Measurements from ENCODE around the gene KCTD14. TPM values are rescaled to one million over a fixed set of nuclear protein-coding genes. Genes with fewer than 3 reads are reported as not detected.

Gene KCTD14
- total and polyA plus RNA-seq, 2 of the 8 experiments (the other 6 are each of a cell fraction or from before 2014, with no cell fraction given) = 21.6 to 24.9 TPM

GRCh38 chr11:78066471-78066870 lies 43.4 kb upstream of the KCTD14 start:
- WGBS, 2 experiments (ENCODE audit: extremely low coverage in 1 of 2, insufficient coverage in 1 of 2, insufficient read length in 1 of 2, insufficient replicate concordance in 2 of 2, low coverage in 1 of 2, low lambda C conversion rate in 2 of 2, missing lambda C conversion rate in 1 of 2) = 100% methylated on average over 2 of the region's 2 CpGs; no CpG with 5 or more reads in 1 of the 2 experiments

More at GRCh38 chr11:78066471-78066870, 43.4 kb upstream of the KCTD14 start:
- no peak overlapping the region for H2BK12ac ChIP-seq (ENCODE audit: low read depth, low read length)
- no peaks in the 10 kb centered on the region for H3K9me3 ChIP-seq (ENCODE audit: insufficient read depth in 2 of 2, low read depth in 1 of 2, low read length in 1 of 2)
- H4K8ac ChIP-seq (ENCODE audit: extremely low read depth, insufficient read depth, low read length) = no peak overlapping the region
- H3K9ac ChIP-seq (replicated peaks in 1 of 4; ENCODE audit: extremely low read depth in 1 of 4, low read depth in 3 of 4, low read length in 3 of 4) = no peak overlapping the region
- no peak overlapping the region for H2AK5ac ChIP-seq (ENCODE audit: low read depth, low read length)
- no peak for DNase-seq (ENCODE audit: low read depth in 1 of 2, low spot score in 2 of 2)
- no peaks in the 10 kb centered on the region for H3K4me1 ChIP-seq (replicated peaks in 1 of 4; ENCODE audit: control insufficient read depth in 3 of 4, insufficient read depth in 4 of 4, low read length in 3 of 4)
- H2BK20ac ChIP-seq (ENCODE audit: low read length) = no peak overlapping the region
- no peak overlapping the region for H3K14ac ChIP-seq (ENCODE audit: insufficient read length)
- no peaks in the 10 kb centered on the region for H3K79me1 ChIP-seq (ENCODE audit: low read depth, low read length)
- peaks cover 0 to 27% (median 10%) of the 10 kb centered on the region in 4 experiments; a peak in 5 of 8 replicates for H3K36me3 ChIP-seq (ENCODE audit: control insufficient read depth in 2 of 4, insufficient read depth in 4 of 4, low read length in 3 of 4)
- H3K4me3 ChIP-seq (ENCODE audit: extremely low read depth in 1 of 4, insufficient read depth in 2 of 4, low read depth in 3 of 4, low read length in 4 of 4) = no peak overlapping the region
- no peak for FAIRE-seq
- no peak overlapping the region for H3K18ac ChIP-seq (ENCODE audit: extremely low read depth, low read length)
- H2BK120ac ChIP-seq (replicated peaks; ENCODE audit: low read depth, low read length) = no peak overlapping the region
- no peak overlapping the region for H4K5ac ChIP-seq (ENCODE audit: insufficient read length, low read depth, low read length)
- no peaks in the 10 kb centered on the region for H3K23me2 ChIP-seq (ENCODE audit: low read depth, low read length)
- H2BK5ac ChIP-seq (ENCODE audit: low read depth, low read length) = no peak overlapping the region
- H2AFZ ChIP-seq (ENCODE audit: low read length) = no peak overlapping the region
- no peak overlapping the region for H3K56ac ChIP-seq (replicated peaks; ENCODE audit: insufficient read length, low read depth, low read length)
- TF ChIP-seq TAF7 (optimal IDR thresholded peaks at IDR 0.05; ENCODE audit: borderline replicate concordance, low read depth, low read length) (no peak), POLR2AphosphoS5 (IDR thresholded peaks at IDR 0.05; ENCODE audit: low read depth, low read length) (no peak), BCL11A (IDR thresholded peaks at IDR 0.05; ENCODE audit: low read depth in 2 of 2, low read length in 2 of 2) (no peak), RNF2 (IDR thresholded peaks at IDR 0.05; ENCODE audit: borderline replicate concordance, low read depth, low read length, missing control alignments, poor library complexity, severe bottlenecking) (no peak), CBX5 (IDR thresholded peaks at IDR 0.05; ENCODE audit: low read depth, low read length) (no peak)
- peaks cover 0 to 2% of the 10 kb centered on the region in 2 experiments for H4K20me1 ChIP-seq (replicated peaks in 1 of 2; ENCODE audit: control insufficient read depth in 1 of 2, insufficient read depth in 2 of 2, low read length in 2 of 2)
- H3K4me2 ChIP-seq (ENCODE audit: insufficient read depth in 1 of 2, low read depth in 2 of 2, low read length in 2 of 2) = no peak overlapping the region
- no peak overlapping the region for H3K27ac ChIP-seq (ENCODE audit: low read depth, low read length)
- H4K91ac ChIP-seq (replicated peaks; ENCODE audit: insufficient read length, low read length) = no peak overlapping the region
- H2BK15ac ChIP-seq (ENCODE audit: low read length) = no peak overlapping the region
- no peaks in the 10 kb centered on the region for H3K79me2 ChIP-seq (ENCODE audit: control insufficient read depth in 1 of 2, insufficient read depth in 2 of 2, low read length in 2 of 2)
- H3K27me3 ChIP-seq (replicated peaks in 1 of 4; ENCODE audit: control insufficient read depth in 3 of 4, extremely low read depth in 1 of 4, insufficient read depth in 3 of 4, low read length in 3 of 4) = no peaks in the 10 kb centered on the region
- no peak overlapping the region for H3K23ac ChIP-seq (ENCODE audit: insufficient read length)
- H3K4ac ChIP-seq (replicated peaks; ENCODE audit: insufficient read length, low read depth, low read length) = no peak overlapping the region
- CTCF ChIA-PET (ENCODE audit: partially characterized antibody) = no interaction called here
- POLR2A ChIA-PET (ENCODE audit: partially characterized antibody) = interaction anchor here (1.4 to 1.5 kb wide), 2 partner anchors 11 kb away, joined by 4 to 5 read pairs; no protein-coding TSS in a partner anchor
